T-cell (primary cell): ENCODE data around the gene ATOH1. TPM values are rescaled to one million over a fixed set of nuclear protein-coding genes. Genes with fewer than 3 reads are reported as not detected.

ENCODE experiments used
- ATAC-seq, 4 experiments: fragments of 200-7000 bp in 3 of 4; fragments of 150-1000 bp in 1 of 4; cut with Tn5 transposase; replicated peaks in 1 of 4; 1 replicate in 3 of 4; 2 replicates in 1 of 4; pipeline ENCODE4 v1.10.0; 2021; ENCODE audit warnings: moderate library complexity in 3 of 4, mild to moderate bottlenecking in 2 of 4, moderate number of reproducible peaks in 1 of 4
- CTCF ChIA-PET, 2 donors: fragments of 300-600 bp; sonication (Branson Sonifier 250); formaldehyde crosslinking; loops; one replicate each; lab custom pipeline; 2022; ENCODE audit warnings: antibody characterized with exemption in 2 of 2; lab: Charles Lee
- POLR2A ChIA-PET, 2 donors: fragments of 300-600 bp; sonication (Branson Sonifier 250); formaldehyde crosslinking; loops; one replicate each; lab custom pipeline; 2022; ENCODE audit warnings: antibody characterized with exemption in 2 of 2; lab: Charles Lee
- DNase-seq, 35 experiments: peaks; one replicate each; pipeline versions ENCODE4 v3.0.0 to v3.0.0-alpha.2; 2013 to 2023
- H3K27ac ChIP-seq: one replicate; pipeline ENCODE4 v1.5.1; 2013; ENCODE audit warnings: low read length
- H3K27me3 ChIP-seq, 2 experiments: replicated peaks in 1 of 2; 1 replicate in 1 of 2; 2 replicates in 1 of 2; pipeline versions ENCODE4 v1.6.1 to v1.7.0; 2013; ENCODE audit warnings: low read length in 1 of 2, mixed read lengths in 1 of 2; ENCODE audit not compliant: control insufficient read depth in 2 of 2, insufficient read depth in 2 of 2; ENCODE audit errors: extremely low read depth in 1 of 2
- H3K36me3 ChIP-seq, 2 donors: 1 replicate in 1 of 2; 2 replicates in 1 of 2; pipeline versions ENCODE4 v1.6.1 to v1.7.0; 2013; ENCODE audit warnings: low read length in 1 of 2; ENCODE audit not compliant: control insufficient read depth in 2 of 2, insufficient read depth in 1 of 2; ENCODE audit errors: extremely low read depth in 1 of 2
- H3K4me1 ChIP-seq, 2 experiments: 1 replicate in 1 of 2; 2 replicates in 1 of 2; pipeline versions ENCODE4 v1.6.1 to v1.7.0; 2013; ENCODE audit warnings: low read length in 2 of 2, mixed read lengths in 1 of 2; ENCODE audit not compliant: insufficient read depth in 2 of 2, control insufficient read depth in 1 of 2; ENCODE audit errors: extremely low read depth in 1 of 2
- H3K4me3 ChIP-seq, 2 donors: 1 replicate in 1 of 2; 2 replicates in 1 of 2; pipeline versions ENCODE4 v1.5.1 to v1.7.0; 2013; ENCODE audit warnings: mild to moderate bottlenecking in 2 of 2, low read length in 1 of 2, moderate library complexity in 1 of 2; ENCODE audit not compliant: control insufficient read depth in 1 of 2; ENCODE audit errors: extremely low read depth in 1 of 2
- H3K9me3 ChIP-seq: 2 replicates; pipeline ENCODE4 v1.7.0; 2013
- H3K27ac Mint-ChIP-seq, 2 donors: one replicate each; pipeline ENCODE4 v1.8.0; 2020 to 2021; ENCODE audit warnings: mild to moderate bottlenecking in 2 of 2, mixed read lengths in 2 of 2
- H3K27me3 Mint-ChIP-seq, 2 donors: one replicate each; pipeline ENCODE4 v1.8.0; 2021 to 2022; ENCODE audit warnings: mixed read lengths in 2 of 2
- H3K36me3 Mint-ChIP-seq: one replicate; pipeline ENCODE4 v1.8.0; 2021; ENCODE audit warnings: mixed read lengths
- H3K4me1 Mint-ChIP-seq, 3 donors: one replicate each; pipeline ENCODE4 v1.8.0; 2020 to 2022; ENCODE audit warnings: mixed read lengths in 3 of 3, mild to moderate bottlenecking in 1 of 3
- H3K4me3 Mint-ChIP-seq, 3 donors: one replicate each; pipeline ENCODE4 v1.8.0; 2020 to 2022; ENCODE audit warnings: mild to moderate bottlenecking in 3 of 3, mixed read lengths in 3 of 3, moderate library complexity in 3 of 3
- H3K9me3 Mint-ChIP-seq, 3 donors: one replicate each; pipeline ENCODE4 v1.8.0; 2020 to 2022; ENCODE audit warnings: mixed read lengths in 3 of 3
- WGBS: methylation state at CpG from one replicate; pipeline ENCODE4 v1.1.5; 2013; ENCODE audit warnings: missing lambda C conversion rate; ENCODE audit not compliant: insufficient coverage; 5-methylcytosine and 5-hydroxymethylcytosine counted together
- total RNA-seq, 35 experiments: library from RNA in 6 of 35; stranded (reverse) in 6 of 35; fragments of 120-200 nt in 1 of 35; gene quantifications; one replicate each; pipeline versions ENCODE4 v1.2.1 to v1.2.4 and lab custom pipeline; 2013 to 2026

The ATOH1 gene
- total RNA-seq, 5 donors from 2014 or later (not counting 1 experiment from before 2014, with no cell fraction given) = not detected

- WGBS = no CpG with 5 or more reads among the region's 4 CpGs
- H3K4me3 Mint-ChIP-seq = no peak overlapping the region
- peaks cover 0 to 6% of the 10 kb centered on the region in 2 donors for H3K27me3 Mint-ChIP-seq
- H3K9me3 Mint-ChIP-seq = peaks cover 3 to 11% (median 4%) of the 10 kb centered on the region in 3 donors
- Histone ChIP-seq H3K27me3 (no peaks in the 10 kb centered on the region), H3K36me3 (no peaks in the 10 kb centered on the region), H3K4me1 (no peaks in the 10 kb centered on the region), H3K27ac (no peak overlapping the region), H3K9me3 (no peaks in the 10 kb centered on the region), H3K4me3 (no peak overlapping the region)
- DNase-seq = no peak
- no peak for ATAC-seq
- ChIA-PET CTCF (no interaction called here), POLR2A (no interaction called here)
- H3K36me3 Mint-ChIP-seq = no peaks in the 10 kb centered on the region
- H3K27ac Mint-ChIP-seq = no peak overlapping the region
- no peaks in the 10 kb centered on the region for H3K4me1 Mint-ChIP-seq
Observed at GRCh38 chr4:93814722-93815121, 13.8 kb upstream of the ATOH1 start.

DNA sequence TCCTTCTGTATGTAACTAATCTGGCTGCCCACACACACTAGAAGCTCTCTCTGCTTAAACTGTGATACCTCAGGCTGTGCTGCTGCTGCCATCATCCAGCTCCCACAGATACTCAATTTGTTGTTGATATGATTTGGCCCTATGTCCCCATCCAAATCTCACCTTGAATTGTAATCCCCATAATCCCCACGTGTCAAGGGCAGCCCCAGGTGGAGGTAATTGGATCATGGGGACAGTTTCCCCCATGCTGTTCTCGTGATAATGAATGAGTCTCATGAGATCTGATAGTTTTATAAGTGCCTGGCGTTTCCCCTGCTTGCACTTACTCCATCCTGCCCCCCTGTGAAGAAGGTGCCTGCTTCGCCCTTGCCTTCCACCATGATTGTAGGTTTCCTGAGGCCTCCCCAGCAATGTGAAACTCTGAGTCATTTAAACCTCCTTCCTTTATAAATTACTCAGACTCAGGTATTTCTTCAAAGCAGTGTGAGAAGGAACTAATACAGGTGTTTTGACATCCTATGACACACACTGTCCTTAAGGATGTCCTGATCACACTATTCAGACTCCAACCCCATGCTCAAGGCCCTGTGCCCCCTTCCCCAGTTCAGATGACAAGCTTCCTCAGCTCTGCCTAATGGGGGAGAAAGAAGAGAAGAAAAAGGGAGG is 2.9 kb upstream of the ATOH1 start:
- no peaks in the 10 kb centered on the region for H3K36me3 Mint-ChIP-seq
- no CpG with 5 or more reads among the region's 4 CpGs for WGBS
- DNase-seq = no peak
- H3K4me1 Mint-ChIP-seq = peaks cover 14 to 17% (median 17%) of the 10 kb centered on the region in 3 donors
- CTCF ChIA-PET = no interaction called here
- H3K9me3 Mint-ChIP-seq = peaks cover 0 to 5% (median 4%) of the 10 kb centered on the region in 3 donors
- ATAC-seq = no peak
- H3K27me3 Mint-ChIP-seq = peaks cover 36 to 52% of the 10 kb centered on the region in 2 donors
- Histone ChIP-seq H3K36me3 (no peaks in the 10 kb centered on the region), H3K4me3 (no peak overlapping the region), H3K9me3 (no peaks in the 10 kb centered on the region), H3K4me1 (peaks cover 0 to 6% of the 10 kb centered on the region in 2 experiments), H3K27ac (no peak overlapping the region), H3K27me3 (peaks cover 30 to 32% of the 10 kb centered on the region in 2 experiments)
- POLR2A ChIA-PET = no interaction called here
- no peak overlapping the region for H3K27ac Mint-ChIP-seq
- no peak overlapping the region for H3K4me3 Mint-ChIP-seq

DNA sequence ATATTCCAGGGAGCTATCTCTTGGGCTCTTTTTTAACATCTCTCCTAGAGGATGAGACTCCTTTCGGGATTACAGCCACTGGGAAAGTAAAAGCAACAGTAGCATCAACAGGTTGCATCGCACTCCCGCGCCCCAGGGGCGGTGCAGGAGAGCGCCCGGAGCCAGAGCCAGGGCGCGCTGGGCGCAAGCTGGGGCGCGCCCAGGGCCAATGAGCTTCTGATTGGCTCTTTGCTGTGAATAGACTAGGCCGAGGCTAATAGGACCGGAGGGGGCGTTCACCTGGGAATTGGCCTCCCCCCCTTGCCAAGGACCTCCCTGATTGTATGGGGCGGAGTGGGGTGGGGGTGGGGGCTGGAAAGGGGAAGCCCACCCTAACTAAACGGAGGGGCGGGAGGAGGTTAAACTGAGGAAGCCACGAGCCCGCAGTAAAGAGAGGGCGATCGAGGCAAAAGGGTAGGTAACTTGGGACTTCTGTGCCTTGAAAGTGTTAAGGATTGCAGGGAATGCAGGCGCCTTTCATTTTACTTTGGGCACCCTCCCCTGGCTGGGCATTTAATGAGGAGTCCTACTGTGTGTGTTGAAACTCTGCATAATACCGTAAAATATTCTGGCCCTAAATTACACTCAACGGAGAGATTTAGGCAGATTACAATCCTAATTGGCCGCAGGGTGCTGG is 1.1 kb upstream of the ATOH1 start:
- H3K27ac Mint-ChIP-seq = no peak overlapping the region

GRCh38 chr4:93828995-93829819 is 654 bp downstream of the ATOH1 start:
- peaks cover 3 to 5% (median 5%) of the 10 kb centered on the region in 3 donors for H3K9me3 Mint-ChIP-seq
- no peak overlapping the region for H3K27ac Mint-ChIP-seq

More for the DNA sequence above, 1.1 kb upstream of the ATOH1 start:
- Histone ChIP-seq H3K36me3 (no peaks in the 10 kb centered on the region), H3K4me3 (no peak overlapping the region), H3K9me3 (no peaks in the 10 kb centered on the region), H3K4me1 (peaks cover 0 to 6% of the 10 kb centered on the region in 2 experiments), H3K27ac (no peak overlapping the region), H3K27me3 (peaks cover 33 to 37% of the 10 kb centered on the region in 2 experiments)
- CTCF ChIA-PET = no interaction called here
- peaks cover 53 to 68% of the 10 kb centered on the region in 2 donors for H3K27me3 Mint-ChIP-seq
- 10% methylated on average over 8 of the region's 26 CpGs for WGBS
- H3K9me3 Mint-ChIP-seq = peaks cover 0 to 5% (median 5%) of the 10 kb centered on the region in 3 donors
- H3K4me3 Mint-ChIP-seq = peak overlapping the region in 1 of 3 donors; percentile 73
- no peaks in the 10 kb centered on the region for H3K36me3 Mint-ChIP-seq
- ATAC-seq (no peak), DNase-seq (no peak)
- H3K4me1 Mint-ChIP-seq = peaks cover 14 to 17% (median 17%) of the 10 kb centered on the region in 3 donors
- POLR2A ChIA-PET = interaction anchor here in 1 of 2 donors (0.7 kb wide), 1 partner anchor 14 kb away, joined by 5 read pairs; no protein-coding TSS in a partner anchor

DNA sequence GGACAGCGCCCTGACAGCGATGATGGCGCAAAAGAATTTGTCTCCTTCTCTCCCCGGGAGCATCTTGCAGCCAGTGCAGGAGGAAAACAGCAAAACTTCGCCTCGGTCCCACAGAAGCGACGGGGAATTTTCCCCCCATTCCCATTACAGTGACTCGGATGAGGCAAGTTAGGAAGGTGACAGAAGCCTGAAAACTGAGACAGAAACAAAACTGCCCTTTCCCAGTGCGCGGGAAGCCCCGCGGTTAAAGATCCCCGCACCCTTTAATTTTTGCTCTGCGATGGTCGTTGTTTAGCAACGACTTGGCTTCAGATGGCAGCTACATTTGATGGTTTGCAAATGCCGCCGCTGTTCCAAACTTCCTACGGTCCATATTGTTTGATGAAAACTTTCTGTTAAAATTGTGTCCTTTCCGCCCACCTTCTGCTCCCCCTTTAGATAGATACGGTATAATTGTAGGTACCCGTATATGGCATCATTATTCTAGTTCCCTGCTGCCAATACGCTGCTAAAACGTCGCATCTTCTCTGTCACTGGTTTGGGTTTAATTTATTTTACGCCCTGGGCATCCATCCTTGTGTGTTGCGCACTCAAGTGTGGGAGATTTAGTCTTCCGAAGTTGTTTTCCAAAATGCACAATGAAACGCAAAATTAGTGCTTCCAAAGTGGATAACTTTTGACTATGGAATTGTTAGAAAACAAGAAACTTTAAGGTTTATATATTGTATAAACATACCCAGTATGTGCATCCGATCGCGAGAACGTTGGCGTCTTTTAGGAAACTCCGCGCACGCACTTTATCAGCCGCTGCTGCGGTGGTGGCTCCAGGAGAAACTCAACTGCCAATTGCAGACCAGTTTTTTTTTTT is 1.5 kb downstream of the ATOH1 start:
- Mint-ChIP-seq H3K4me3 (peak overlapping the region in 2 of 3 donors; percentile 45 to 73), H3K27ac (no peak overlapping the region), H3K9me3 (peaks cover 3 to 5% (median 5%) of the 10 kb centered on the region in 3 donors), H3K4me1 (peaks cover 14 to 23% (median 17%) of the 10 kb centered on the region in 3 donors), H3K36me3 (no peaks in the 10 kb centered on the region), H3K27me3 (peaks cover 71 to 87% of the 10 kb centered on the region in 2 donors)
- DNase-seq (no peak), ATAC-seq (no peak)
- Histone ChIP-seq H3K27me3 (peaks cover 37 to 43% of the 10 kb centered on the region in 2 experiments), H3K4me1 (peaks cover 0 to 6% of the 10 kb centered on the region in 2 experiments), H3K4me3 (peak overlapping the region in 1 of 2 donors; percentile 35), H3K36me3 (no peaks in the 10 kb centered on the region), H3K27ac (no peak overlapping the region), H3K9me3 (no peaks in the 10 kb centered on the region)
- WGBS = 20% methylated on average over 26 of the region's 40 CpGs
- POLR2A ChIA-PET = no interaction called here
- CTCF ChIA-PET = no interaction called here

More at GRCh38 chr4:93828995-93829819, 654 bp downstream of the ATOH1 start:
- 3% methylated on average over 70 of the region's 70 CpGs for WGBS
- no peak for DNase-seq
- no peaks in the 10 kb centered on the region for H3K9me3 ChIP-seq
- H3K4me3 ChIP-seq = peak overlapping the region in 1 of 2 donors; percentile 35
- Mint-ChIP-seq H3K4me3 (peak overlapping the region in 1 of 3 donors; percentile 73), H3K4me1 (peaks cover 14 to 19% (median 17%) of the 10 kb centered on the region in 3 donors), H3K27me3 (peaks cover 68 to 83% of the 10 kb centered on the region in 2 donors), H3K36me3 (no peaks in the 10 kb centered on the region)
- no peaks in the 10 kb centered on the region for H3K36me3 ChIP-seq
- H3K27ac ChIP-seq = no peak overlapping the region
- no peak for ATAC-seq
- H3K4me1 ChIP-seq = peaks cover 0 to 6% of the 10 kb centered on the region in 2 experiments
- ChIA-PET POLR2A (no interaction called here), CTCF (no interaction called here)
- peaks cover 34 to 37% of the 10 kb centered on the region in 2 experiments for H3K27me3 ChIP-seq
